GM12878 (cell line): ENCODE measurements around the gene RESP18.

Source experiments
- BHLHE40 ChIP-seq, 2 experiments: fragments of 450-650 bp in 1 of 2; IDR thresholded peaks; 2 replicates each; pipeline ENCODE4 v1.6.1; 2011 to 2017; ENCODE audit warnings: low read depth in 2 of 2, borderline replicate concordance in 1 of 2, improper control_type of control experiment in 1 of 2, low read length in 1 of 2, mild to moderate bottlenecking in 1 of 2
- CREB1 ChIP-seq: IDR thresholded peaks from 2 replicates; pipeline ENCODE4 v1.6.1; 2012; ENCODE audit warnings: low read depth, mild to moderate bottlenecking, inconsistent platforms
- CTCF ChIP-seq, 3 experiments: IDR thresholded peaks in 2 of 3; conservative IDR thresholded peaks in 1 of 3; 2 replicates each; pipeline ENCODE4 v1.5.1; 2011; ENCODE audit warnings: low read depth in 3 of 3, low read length in 3 of 3, mild to moderate bottlenecking in 3 of 3, control low read depth in 2 of 3, moderate library complexity in 2 of 3, inconsistent platforms in 1 of 3, mixed read lengths in 1 of 3; ENCODE audit not compliant: control insufficient read depth in 2 of 3, insufficient read depth in 1 of 3; ENCODE audit errors: extremely low read depth in 1 of 3
- EP300 ChIP-seq, 2 experiments: fragments of 150-350 bp in 1 of 2; IDR thresholded peaks; 2 replicates each; pipeline ENCODE4 v1.6.1; 2011 to 2012; ENCODE audit warnings: low read depth in 2 of 2, low read length in 2 of 2, borderline replicate concordance in 1 of 2, improper control_type of control experiment in 1 of 2, inconsistent platforms in 1 of 2; ENCODE audit not compliant: control insufficient read depth in 1 of 2
- ETV6 ChIP-seq, 2 experiments: fragments of 450-650 bp in 1 of 2; IDR thresholded peaks in 1 of 2; conservative IDR thresholded peaks in 1 of 2; 2 replicates each; pipeline ENCODE4 v1.6.1; 2014; ENCODE audit warnings: antibody characterized with exemption in 1 of 2, borderline replicate concordance in 1 of 2, low read depth in 1 of 2, mild to moderate bottlenecking in 1 of 2, moderate library complexity in 1 of 2
- POLR2AphosphoS2 ChIP-seq: IDR thresholded peaks from 2 replicates; pipeline ENCODE4 v1.6.1; 2011; ENCODE audit warnings: low read depth, mild to moderate bottlenecking, low read length, improper control_type of control experiment, moderate library complexity
- SIN3A ChIP-seq: IDR thresholded peaks from 2 replicates; pipeline ENCODE4 v1.6.1; 2012; ENCODE audit warnings: low read depth, low read length, improper control_type of control experiment
- SP1 ChIP-seq: IDR thresholded peaks from one replicate; pipeline ENCODE4 v1.6.1; 2011; ENCODE audit warnings: low read depth, low read length
- YY1 ChIP-seq: IDR thresholded peaks from 2 replicates; pipeline ENCODE4 v1.6.1; 2011; ENCODE audit warnings: low read depth, mild to moderate bottlenecking, low read length
- ZZZ3 ChIP-seq: IDR thresholded peaks from 2 replicates; pipeline ENCODE4 v1.6.1; 2011; ENCODE audit warnings: low read depth; ENCODE audit not compliant: control insufficient read depth, insufficient read length

GRCh38 chr2:219350215-219350614, 17.7 kb upstream of the RESP18 start:
- no peak for TF ChIP-seq ETV6 (conservative IDR thresholded peaks at IDR 0.05 in 1 of 2, IDR thresholded peaks at IDR 0.05 in 1 of 2; ENCODE audit: borderline replicate concordance in 1 of 2, low read depth in 1 of 2)
- no peak for TF ChIP-seq CTCF (IDR thresholded peaks at IDR 0.05 in 2 of 3, conservative IDR thresholded peaks at IDR 0.05 in 1 of 3; ENCODE audit: control insufficient read depth in 2 of 3, extremely low read depth in 1 of 3, insufficient read depth in 1 of 3, low read depth in 3 of 3, low read length in 3 of 3)
- no peak for TF ChIP-seq POLR2AphosphoS2
- no peak for TF ChIP-seq BHLHE40 (IDR thresholded peaks at IDR 0.05; ENCODE audit: borderline replicate concordance in 1 of 2, low read depth in 2 of 2, low read length in 1 of 2)
- TF ChIP-seq SP1 = no peak
- no peak for TF ChIP-seq CREB1
- no peak for TF ChIP-seq SIN3A
- TF ChIP-seq ZZZ3 = no peak
- no peak for TF ChIP-seq YY1
- no peak for TF ChIP-seq EP300 (IDR thresholded peaks at IDR 0.05; ENCODE audit: borderline replicate concordance in 1 of 2, control insufficient read depth in 1 of 2, low read depth in 2 of 2, low read length in 2 of 2)
